HG03066 (cell line): ENCODE results near the gene CDK18.

Experiments used
- ATAC-seq: cut with Tn5 transposase; IDR thresholded peaks from one replicate; pipeline ENCODE4 v1.9.1; 2021; ENCODE audit warnings: low read depth; ENCODE audit not compliant: unreplicated experiment

CDK18 gene

GRCh38 chr1:205520709-205521108, 16.2 kb downstream of the CDK18 start:
- ATAC-seq: no peak

- ATAC-seq: no peak
Observed at GRCh38 chr1:205521686-205522085, 17.2 kb downstream of the CDK18 start.

GRCh38 chr1:205522692-205523091, 18.2 kb downstream of the CDK18 start:
- no peak for ATAC-seq

DNA sequence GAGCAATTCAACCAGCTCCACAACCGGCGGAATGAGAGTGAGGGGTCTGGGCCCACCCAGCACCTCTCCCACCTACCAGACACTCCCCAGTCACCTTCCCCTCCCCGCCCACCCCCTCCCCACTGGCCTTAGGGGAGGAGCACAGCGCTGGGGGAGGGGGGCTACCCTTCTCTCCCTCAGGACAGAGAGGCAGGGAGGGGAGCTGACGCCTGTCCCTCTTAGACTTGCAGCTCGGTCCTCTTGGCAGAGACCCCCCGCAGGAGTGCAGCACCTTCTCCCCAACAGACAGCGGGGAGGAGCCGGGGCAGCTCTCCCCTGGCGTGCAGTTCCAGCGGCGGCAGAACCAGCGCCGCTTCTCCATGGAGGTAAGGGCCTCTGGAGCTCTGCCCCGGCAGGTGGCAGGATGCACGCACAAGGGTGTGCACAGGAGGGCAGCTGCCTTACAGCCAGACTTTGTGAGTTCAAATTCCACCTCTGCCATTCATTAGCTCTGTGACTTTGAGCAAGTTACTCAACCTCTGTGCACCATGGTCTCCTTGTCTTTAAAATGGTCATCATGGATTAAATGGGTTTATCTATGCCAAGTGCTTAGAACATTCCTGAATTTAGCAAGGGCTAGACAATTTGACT, 18.9 kb downstream of the CDK18 start:
- ATAC-seq: no peak

DNA sequence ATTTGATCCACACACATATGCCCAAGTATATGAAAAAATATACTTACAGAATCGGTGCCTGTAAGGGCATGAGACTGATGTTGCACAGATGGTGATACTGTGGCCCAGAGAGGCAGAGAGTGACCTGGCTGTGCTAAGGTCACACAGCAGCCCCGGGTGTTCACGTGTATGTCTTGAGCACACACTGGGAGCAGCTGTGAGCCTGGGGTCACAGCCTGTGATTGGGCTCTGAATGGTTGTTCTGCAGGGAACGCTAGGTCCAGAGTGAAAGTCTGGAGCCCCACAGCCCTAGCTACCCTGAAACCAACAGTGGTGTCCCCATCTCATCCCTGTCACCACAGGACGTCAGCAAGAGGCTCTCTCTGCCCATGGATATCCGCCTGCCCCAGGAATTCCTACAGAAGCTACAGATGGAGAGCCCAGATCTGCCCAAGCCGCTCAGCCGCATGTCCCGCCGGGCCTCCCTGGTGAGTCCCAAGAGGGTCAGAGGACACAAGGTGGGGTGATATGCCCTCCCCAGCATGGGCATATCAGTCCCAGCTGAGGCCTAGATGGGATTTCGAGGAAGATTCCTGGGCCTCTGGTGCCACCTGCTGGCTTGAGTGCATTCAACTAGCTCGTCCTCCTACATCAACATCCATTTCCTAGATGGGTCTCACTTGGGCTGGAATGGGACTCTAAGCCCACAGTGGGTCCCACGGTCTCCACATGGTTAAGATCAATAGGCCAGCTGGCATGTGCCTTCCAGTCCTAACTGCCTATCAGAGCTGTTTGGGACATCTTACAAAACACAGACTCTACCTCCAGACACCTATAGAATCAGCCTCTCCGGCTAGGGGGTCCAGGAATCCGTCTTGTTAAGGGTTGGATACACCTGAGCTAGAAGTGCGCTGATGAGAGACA, 19.7 kb downstream of the CDK18 start:
- no peak for ATAC-seq

DNA sequence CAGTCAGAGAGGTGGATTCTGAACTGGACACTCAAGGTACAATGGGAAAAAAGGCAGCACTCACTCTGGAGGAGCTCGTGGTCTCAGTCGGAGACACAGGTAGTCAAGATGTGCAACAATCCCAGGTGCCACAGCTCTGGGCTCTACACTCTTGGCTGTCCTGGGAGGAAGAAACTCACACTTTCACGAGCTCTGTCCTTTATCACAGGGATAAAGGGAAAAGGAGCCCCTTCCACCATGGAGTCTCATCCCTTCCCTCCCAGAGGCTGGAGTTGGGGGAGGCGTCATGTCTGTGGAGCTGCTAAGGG, 20.3 kb downstream of the CDK18 start:
- no peak for ATAC-seq

DNA sequence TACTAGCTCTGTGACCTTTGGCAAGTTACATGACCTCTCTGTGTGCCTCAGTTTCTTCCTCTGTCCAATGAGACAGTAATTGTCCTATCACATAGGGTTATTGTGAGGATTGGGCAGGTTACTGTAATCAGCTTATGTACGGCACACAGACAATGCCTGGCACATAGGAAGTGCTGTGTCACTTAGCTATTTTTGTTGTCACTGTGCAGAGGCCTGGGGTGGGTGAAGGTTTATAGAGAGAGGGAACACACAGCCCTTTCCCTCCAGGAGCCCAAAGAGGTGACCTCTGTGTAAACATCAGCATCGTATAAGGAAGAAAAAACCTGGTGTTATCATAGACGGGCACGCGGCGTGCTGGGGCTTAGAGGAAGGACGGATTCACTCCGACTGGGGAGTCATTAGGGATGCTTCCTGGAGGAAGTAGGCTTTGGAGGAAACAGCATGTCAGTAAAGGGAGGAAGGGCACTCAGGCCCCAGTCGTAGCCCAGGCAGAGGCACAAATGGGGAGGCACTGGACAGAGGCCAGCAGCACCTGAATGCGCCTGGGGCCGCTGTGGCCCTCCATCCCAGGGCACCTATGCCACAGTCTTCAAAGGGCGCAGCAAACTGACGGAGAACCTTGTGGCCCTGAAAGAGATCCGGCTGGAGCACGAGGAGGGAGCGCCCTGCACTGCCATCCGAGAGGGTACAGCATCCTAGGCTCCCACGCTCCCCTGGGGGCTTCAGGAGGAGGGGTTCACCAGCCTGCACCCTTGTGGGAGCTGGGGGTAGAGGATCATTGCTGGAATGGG, 21.2 kb downstream of the CDK18 start:
- no peak for ATAC-seq

DNA sequence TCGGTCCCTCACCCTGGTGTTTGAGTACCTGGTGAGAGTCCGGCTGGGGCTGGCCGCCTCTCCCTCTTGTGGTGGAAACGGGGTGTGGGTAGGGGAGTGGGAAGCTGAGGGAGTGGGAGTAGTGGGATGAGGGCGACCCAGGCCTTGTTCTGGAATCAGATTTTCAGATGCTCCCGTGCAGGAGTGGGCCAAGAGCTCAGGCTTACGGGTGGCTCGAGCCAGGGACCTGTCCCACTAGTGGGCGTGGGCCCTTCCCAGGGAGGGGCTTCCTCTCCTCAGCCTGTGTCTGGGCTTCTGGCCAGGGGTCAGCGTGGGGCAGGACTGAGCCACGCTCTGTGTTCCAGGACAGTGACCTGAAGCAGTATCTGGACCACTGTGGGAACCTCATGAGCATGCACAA, 22.0 kb downstream of the CDK18 start:
- ATAC-seq: no peak

DNA sequence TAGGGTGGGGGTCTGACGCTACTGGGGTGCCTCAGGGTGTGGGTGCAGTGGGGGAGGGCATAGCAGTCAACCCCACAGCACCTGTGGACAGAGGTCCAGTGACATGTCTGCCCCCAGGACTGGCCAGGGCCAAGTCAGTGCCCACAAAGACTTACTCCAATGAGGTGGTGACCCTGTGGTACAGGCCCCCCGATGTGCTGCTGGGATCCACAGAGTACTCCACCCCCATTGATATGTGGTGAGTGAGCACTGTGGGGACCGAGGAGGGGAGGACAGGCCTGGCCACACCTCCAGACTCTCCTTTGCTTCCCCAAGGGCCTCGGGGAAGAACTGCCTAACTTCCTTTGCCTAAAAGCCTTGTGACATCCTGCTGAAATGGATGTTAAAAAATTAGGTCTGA, 23.5 kb downstream of the CDK18 start:
- no peak for ATAC-seq

DNA sequence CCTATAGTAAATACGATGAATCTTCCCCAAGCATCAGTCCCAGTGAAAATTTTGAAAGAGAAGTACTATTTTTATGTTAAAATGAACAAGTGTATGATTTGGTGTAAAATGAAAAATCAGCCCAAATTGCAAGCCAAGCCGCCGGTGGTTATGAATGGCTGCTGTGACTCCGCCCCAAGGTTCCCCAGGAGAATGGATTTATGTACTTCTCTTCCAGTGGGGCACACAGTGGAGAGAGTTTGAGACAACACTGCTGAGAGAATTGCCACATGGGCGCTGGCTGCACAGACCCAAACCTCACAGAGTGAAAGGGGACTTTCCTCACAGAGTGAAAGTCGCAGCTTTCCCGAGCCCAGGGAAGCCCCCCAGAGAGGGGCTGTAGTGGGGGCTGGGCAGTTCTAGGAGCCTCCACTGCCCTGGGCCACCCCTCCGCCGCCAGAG, 24.0 kb downstream of the CDK18 start:
- no peak for ATAC-seq

GRCh38 chr1:205528887-205529825, 24.7 kb downstream of the CDK18 start:
- ATAC-seq: peak; percentile 62

DNA sequence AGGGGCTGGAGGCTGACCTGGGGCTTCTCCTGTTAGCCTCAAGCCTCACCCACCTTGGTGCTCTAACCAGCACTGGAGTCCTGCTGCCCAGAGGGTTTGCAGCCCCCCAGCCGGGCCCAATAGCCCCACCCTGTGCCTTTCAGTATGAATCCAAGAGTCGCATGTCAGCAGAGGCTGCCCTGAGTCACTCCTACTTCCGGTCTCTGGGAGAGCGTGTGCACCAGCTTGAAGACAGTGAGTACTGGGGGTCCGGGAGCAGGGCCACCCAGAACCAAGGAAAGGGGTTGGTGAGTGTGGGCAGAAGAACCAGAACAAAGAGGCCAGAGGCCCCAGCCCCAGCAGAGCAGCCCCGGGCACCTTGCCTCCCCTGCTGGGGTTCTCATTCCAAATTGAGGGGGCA, 25.6 kb downstream of the CDK18 start:
- no peak for ATAC-seq

DNA sequence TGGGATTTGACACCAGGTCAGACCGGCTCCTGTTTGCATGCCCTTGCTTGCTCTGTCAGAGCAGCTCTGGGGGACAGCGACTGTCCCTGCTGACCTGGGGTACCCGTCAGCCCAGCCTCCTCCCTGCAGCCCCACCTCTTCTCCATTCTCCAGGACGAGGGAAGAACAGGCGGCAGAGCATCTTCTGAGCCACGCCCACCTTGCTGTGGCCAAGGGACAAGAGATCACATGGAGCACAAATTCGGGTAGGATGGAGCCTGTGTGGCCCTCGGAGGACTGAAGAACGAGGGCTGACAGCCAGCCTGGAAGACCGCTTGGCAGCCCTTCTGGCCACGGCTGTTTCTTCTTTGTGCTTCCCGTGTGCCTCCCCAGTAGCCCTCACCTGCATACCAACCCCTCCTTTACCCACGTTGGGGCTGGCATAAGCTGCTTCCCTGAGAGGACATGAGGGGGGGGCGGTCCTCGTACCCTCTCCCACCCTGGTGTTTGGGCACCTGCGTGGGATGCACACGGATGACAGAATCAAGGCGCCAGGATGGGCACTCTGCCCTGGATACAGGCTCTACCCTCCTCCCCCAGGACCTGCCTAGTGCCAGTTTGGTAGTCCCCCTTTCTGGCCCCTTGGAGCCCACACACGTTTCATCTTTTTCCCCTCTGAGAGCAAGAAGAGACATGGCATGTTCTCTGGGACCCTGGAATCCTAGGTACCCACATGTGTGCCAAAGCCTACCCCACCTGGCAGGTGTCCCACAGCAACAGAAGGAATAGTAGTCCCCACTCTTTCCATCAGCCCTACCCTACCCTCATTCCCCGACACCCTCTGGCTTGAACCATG, 26.9 kb downstream of the CDK18 start:
- ATAC-seq: no peak

- ATAC-seq: no peak
Observed at GRCh38 chr1:205532026-205532898, 27.8 kb downstream of the CDK18 start.

- ATAC-seq: no peak
Observed at GRCh38 chr1:205532996-205533735, 28.7 kb downstream of the CDK18 start.

GRCh38 chr1:205533748-205534443, 29.4 kb downstream of the CDK18 start:
- no peak for ATAC-seq

DNA sequence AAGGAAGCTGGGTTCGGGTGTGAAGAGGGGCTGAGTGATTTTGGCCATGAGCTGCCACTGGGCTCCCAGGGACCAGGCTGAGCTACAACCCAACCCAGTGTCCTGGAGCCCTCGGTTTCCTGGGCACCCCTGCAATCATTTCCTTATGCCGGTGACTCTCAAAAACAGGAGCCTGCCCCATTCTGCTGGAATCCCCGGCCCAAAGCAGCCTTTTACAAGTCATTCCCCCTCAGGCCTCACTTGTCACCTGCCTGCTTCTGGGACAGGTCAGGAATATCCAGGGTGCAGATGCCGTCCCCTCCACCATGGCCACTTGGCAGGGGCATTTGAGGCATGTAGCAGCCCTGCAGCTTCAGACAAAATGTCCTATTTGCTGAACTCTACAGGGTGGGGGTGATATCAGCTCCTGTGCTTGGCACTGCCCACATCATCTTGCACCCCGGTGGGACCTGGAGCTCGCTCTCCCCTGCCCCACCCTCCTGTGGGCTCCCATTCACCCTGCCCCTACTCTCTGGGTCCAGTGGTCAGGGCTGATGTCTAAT, 30.0 kb downstream of the CDK18 start:
- no peak for ATAC-seq
